Endodermal cell (in vitro differentiated cells): ENCODE results near the gene SUGCT. TPM values are rescaled to one million over a fixed set of nuclear protein-coding genes. Genes with fewer than 3 reads are reported as not detected.

Experiments
- DNase-seq: peaks from one replicate; pipeline ENCODE4 v3.0.0-alpha.2; 2017
- H3K27ac ChIP-seq: 2 replicates; pipeline ENCODE4 v1.5.1; 2013; ENCODE audit warnings: mild to moderate bottlenecking, low read depth, low read length, moderate library complexity
- H3K27me3 ChIP-seq: 2 replicates; pipeline ENCODE4 v1.6.1; 2013; ENCODE audit warnings: mild to moderate bottlenecking, low read length, moderate library complexity; ENCODE audit not compliant: insufficient read depth, control insufficient read depth, poor library complexity, severe bottlenecking
- H3K36me3 ChIP-seq: 2 replicates; pipeline ENCODE4 v1.7.0; 2013; ENCODE audit warnings: mild to moderate bottlenecking, low read length, moderate library complexity; ENCODE audit not compliant: control insufficient read depth, insufficient read depth
- H3K4me1 ChIP-seq: one replicate; pipeline ENCODE4 v1.7.0; 2013; ENCODE audit warnings: low read length; ENCODE audit not compliant: control insufficient read depth, insufficient read depth
- H3K4me3 ChIP-seq: 2 replicates; pipeline ENCODE4 v1.5.1; 2013; ENCODE audit warnings: mild to moderate bottlenecking, low read length, moderate library complexity
- H3K9ac ChIP-seq: 2 replicates; pipeline ENCODE4 v1.6.1; 2013; ENCODE audit warnings: mild to moderate bottlenecking, low read length, moderate library complexity; ENCODE audit not compliant: poor library complexity, severe bottlenecking; ENCODE audit errors: extremely low read depth
- H3K9me3 ChIP-seq: 2 replicates; pipeline ENCODE4 v1.6.1; 2013; ENCODE audit warnings: mild to moderate bottlenecking, low read length, moderate library complexity; ENCODE audit not compliant: control insufficient read depth
- H3K27ac Mint-ChIP-seq: 2 replicates; pipeline ENCODE4 v1.8.0; 2020; ENCODE audit warnings: mixed read lengths
- H3K27me3 Mint-ChIP-seq: 2 replicates; pipeline ENCODE4 v1.8.0; 2021; ENCODE audit warnings: mild to moderate bottlenecking, mixed read lengths; ENCODE audit not compliant: insufficient read depth
- H3K36me3 Mint-ChIP-seq: 2 replicates; pipeline ENCODE4 v1.8.0; 2020; ENCODE audit warnings: low read depth, mixed read lengths
- H3K4me1 Mint-ChIP-seq: 2 replicates; pipeline ENCODE4 v1.8.0; 2020; ENCODE audit warnings: mixed read lengths
- H3K4me3 Mint-ChIP-seq: 2 replicates; pipeline ENCODE4 v1.8.0; 2020; ENCODE audit warnings: mild to moderate bottlenecking, moderate library complexity, mixed read lengths
- H3K9me3 Mint-ChIP-seq: 2 replicates; pipeline ENCODE4 v1.8.0; 2020; ENCODE audit warnings: mild to moderate bottlenecking, mixed read lengths
- CTCF ChIP-seq: fragments of 200-600 bp; sonication (generic); conservative IDR thresholded peaks from 2 replicates; pipeline ENCODE4 v1.5.0; 2021; ENCODE audit warnings: antibody characterized with exemption, mild to moderate bottlenecking
- WGBS, 2 experiments: methylation state at CpG; one replicate each; pipeline versions ENCODE4 v1.1.5 to v1.1.7; 2013; ENCODE audit warnings: missing lambda C conversion rate in 2 of 2, mixed read lengths in 1 of 2; ENCODE audit not compliant: insufficient coverage in 1 of 2, insufficient read length in 1 of 2; 5-methylcytosine and 5-hydroxymethylcytosine counted together
- total RNA-seq, 2 donors: library from RNA; stranded (reverse); fragmentation: NEBNext Ultra II Directional in 1 of 2; extraction: Animal tissue kit (Norgen Biotek cat#: 25700) in 1 of 2; gene quantifications; 2 replicates in 1 of 2; 3 replicates in 1 of 2; pipeline ENCODE4 v1.2.1, GENCODE V29; 2021

SUGCT gene
- total RNA-seq, 2 donors from 2014 or later, result 3.6 to 3.9 TPM

GRCh38 chr7:40237731-40238130, 102.9 kb downstream of the SUGCT start:
- no peaks in the 10 kb centered on the region for H3K27me3 Mint-ChIP-seq
- H3K4me3 Mint-ChIP-seq, result no peak overlapping the region
- Histone ChIP-seq H3K27me3 (no peaks in the 10 kb centered on the region), H3K9me3 (no peaks in the 10 kb centered on the region), H3K4me3 (no peak overlapping the region), H3K36me3 (no peaks in the 10 kb centered on the region), H3K27ac (no peak overlapping the region), H3K9ac (no peak overlapping the region), H3K4me1 (no peaks in the 10 kb centered on the region)
- WGBS, 2 experiments, result 83% methylated on average over 1 of the region's 1 CpG; no CpG with 5 or more reads in 1 of the 2 experiments
- H3K36me3 Mint-ChIP-seq, result no peaks in the 10 kb centered on the region
- H3K4me1 Mint-ChIP-seq, result peaks cover 16% of the 10 kb centered on the region
- DNase-seq, result no peak
- H3K27ac Mint-ChIP-seq, result no peak overlapping the region
- no peak for TF ChIP-seq CTCF
- no peaks in the 10 kb centered on the region for H3K9me3 Mint-ChIP-seq

- peaks cover 22% of the 10 kb centered on the region for H3K4me1 Mint-ChIP-seq
- H3K27ac Mint-ChIP-seq, result no peak overlapping the region
- no peak overlapping the region for H3K9ac ChIP-seq
- no peak overlapping the region for H3K4me3 Mint-ChIP-seq
- no peak for DNase-seq
- no peaks in the 10 kb centered on the region for H3K36me3 Mint-ChIP-seq
- WGBS, 2 experiments, result 96 to 100% methylated on average over 3 to 7 of the region's 7 CpGs
- no peaks in the 10 kb centered on the region for H3K27me3 ChIP-seq
- no peaks in the 10 kb centered on the region for H3K27me3 Mint-ChIP-seq
- no peaks in the 10 kb centered on the region for H3K9me3 ChIP-seq
- H3K9me3 Mint-ChIP-seq, result no peaks in the 10 kb centered on the region
- no peak for TF ChIP-seq CTCF
- H3K4me3 ChIP-seq, result no peak overlapping the region
- H3K27ac ChIP-seq, result no peak overlapping the region
- no peaks in the 10 kb centered on the region for H3K36me3 ChIP-seq
- no peaks in the 10 kb centered on the region for H3K4me1 ChIP-seq
Observed at GRCh38 chr7:40239755-40240303, 105.0 kb downstream of the SUGCT start.

GRCh38 chr7:40243076-40243475, 108.3 kb downstream of the SUGCT start:
- Mint-ChIP-seq H3K4me3 (no peak overlapping the region), H3K27me3 (no peaks in the 10 kb centered on the region), H3K27ac (no peak overlapping the region), H3K36me3 (no peaks in the 10 kb centered on the region), H3K4me1 (peaks cover 21% of the 10 kb centered on the region), H3K9me3 (no peaks in the 10 kb centered on the region)
- TF ChIP-seq CTCF, result no peak
- no peak overlapping the region for H3K9ac ChIP-seq
- no peak overlapping the region for H3K27ac ChIP-seq
- no peaks in the 10 kb centered on the region for H3K36me3 ChIP-seq
- H3K4me3 ChIP-seq, result no peak overlapping the region
- no peaks in the 10 kb centered on the region for H3K4me1 ChIP-seq
- DNase-seq, result no peak
- 89% methylated on average over 1 of the region's 1 CpG; no CpG with 5 or more reads in 1 of the 2 experiments for WGBS, 2 experiments
- H3K9me3 ChIP-seq, result no peaks in the 10 kb centered on the region
- H3K27me3 ChIP-seq, result no peaks in the 10 kb centered on the region
